Activated T-cell treated with anti-CD3 and anti-CD28 coated beads for 48 hours (primary cell): ENCODE measurements around the gene ZNF488.
"Not testable (repeated sequence)": the region's sequence is repeated elsewhere in the genome, so short reads cannot be mapped to it uniquely, and the experiment has no call there.

Experiments used
- DNase-seq: peaks from one replicate; pipeline ENCODE4 v3.0.0-alpha.2; 2020; ENCODE audit warnings: low read depth

The ZNF488 gene

DNA sequence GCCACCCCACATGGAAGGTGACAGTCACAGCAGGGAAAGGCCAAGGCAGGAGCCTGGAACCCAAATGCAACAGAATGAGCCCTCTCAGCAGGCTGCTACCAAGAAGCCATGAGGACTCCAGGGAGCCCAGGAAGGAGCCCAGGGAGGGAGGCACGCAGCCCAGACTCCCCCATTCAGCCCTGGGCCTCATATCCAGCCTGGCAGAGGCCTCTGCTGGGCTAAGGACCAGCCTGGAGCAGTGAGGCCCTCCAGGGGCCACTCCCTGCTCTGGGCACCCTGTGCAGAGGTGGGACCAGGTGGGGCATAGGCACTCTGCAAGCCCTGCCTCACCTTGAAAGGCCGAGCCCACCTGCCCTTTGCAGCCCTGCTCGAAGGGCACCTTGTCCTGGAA lies 25.8 kb upstream of the ZNF488 start:
- no peak for DNase-seq

- no peak for DNase-seq
Measured at GRCh38 chr10:47409171-47409865, 25.2 kb upstream of the ZNF488 start.

GRCh38 chr10:47408606-47409005 lies 24.5 kb upstream of the ZNF488 start:
- DNase-seq: no peak

- no peak for DNase-seq
Measured at GRCh38 chr10:47406870-47407691, 23.0 kb upstream of the ZNF488 start.

DNA sequence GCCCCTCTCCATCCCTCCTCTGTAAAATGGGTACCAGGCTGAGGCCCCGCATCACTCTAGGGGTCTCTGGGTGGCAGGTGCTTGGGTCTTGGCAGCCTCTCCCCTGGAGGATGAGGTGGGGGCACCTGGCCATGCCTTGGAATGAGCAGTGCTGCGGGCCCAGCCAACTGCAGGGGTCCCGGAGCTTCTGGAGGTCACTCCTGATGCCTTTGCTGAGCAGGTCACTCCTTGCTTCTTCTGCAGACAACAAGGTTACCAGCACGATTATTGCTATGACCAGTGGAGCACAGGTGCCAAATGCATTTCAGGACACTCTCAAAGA lies 22.4 kb upstream of the ZNF488 start:
- DNase-seq: no peak

- no peak for DNase-seq
Measured at GRCh38 chr10:47405857-47406547, 21.9 kb upstream of the ZNF488 start.

DNA sequence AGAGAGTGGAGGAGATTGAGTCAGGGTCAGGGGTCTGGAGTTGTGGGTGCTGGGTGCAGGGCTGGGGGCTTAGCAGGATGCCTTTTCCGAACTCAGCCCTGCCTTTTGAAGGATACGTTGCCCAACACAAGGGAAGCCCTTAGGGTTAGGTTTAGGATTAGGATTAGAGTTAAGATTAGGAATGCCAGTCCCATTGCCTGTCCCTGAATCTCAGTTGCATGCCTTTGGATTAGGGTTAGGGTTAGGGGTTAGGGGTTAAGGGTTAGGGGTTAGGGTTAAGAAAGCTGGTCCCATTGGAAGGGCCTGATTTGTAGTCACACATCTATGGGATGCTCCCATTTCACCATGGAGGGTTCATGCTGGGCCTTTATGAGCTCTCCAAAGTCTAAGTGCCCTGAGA lies 20.8 kb upstream of the ZNF488 start:
- DNase-seq: no peak

- no peak for DNase-seq
Measured at GRCh38 chr10:47404446-47404845, 20.4 kb upstream of the ZNF488 start.

- DNase-seq: no peak
Measured at GRCh38 chr10:47403446-47404318, 19.6 kb upstream of the ZNF488 start.

DNA sequence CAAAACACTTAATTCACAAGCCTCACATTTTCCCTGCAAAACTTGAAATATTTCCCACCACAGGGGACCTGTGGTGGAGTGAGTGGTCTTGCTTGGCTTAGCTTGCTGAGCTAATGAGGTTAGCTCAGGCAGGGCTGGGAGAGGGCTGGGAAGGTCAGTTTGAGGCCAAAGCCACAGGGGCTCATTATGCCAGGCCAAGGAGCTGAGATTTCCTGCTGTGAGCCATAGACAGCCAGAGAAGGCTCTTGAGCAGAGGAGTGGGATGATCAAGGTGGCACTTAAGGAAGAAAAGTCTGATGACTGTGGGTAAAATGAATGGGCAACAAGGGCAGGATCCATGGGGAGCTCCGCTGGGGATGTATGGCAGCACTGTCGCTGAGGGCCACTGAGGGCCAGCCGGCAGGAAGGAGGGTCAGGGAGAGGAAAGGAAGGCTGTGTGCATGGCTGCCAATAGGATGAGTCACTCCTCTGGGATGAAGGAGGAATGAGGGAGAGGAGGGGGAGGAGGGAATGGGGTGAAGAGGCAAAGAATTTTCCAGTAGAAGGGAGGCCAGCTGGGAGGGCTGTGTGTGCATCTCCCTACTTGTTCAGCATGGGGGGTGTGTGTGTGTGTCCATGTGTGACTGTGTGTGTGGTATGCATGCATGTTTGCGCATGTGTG lies 18.7 kb upstream of the ZNF488 start:
- DNase-seq: no peak

DNA sequence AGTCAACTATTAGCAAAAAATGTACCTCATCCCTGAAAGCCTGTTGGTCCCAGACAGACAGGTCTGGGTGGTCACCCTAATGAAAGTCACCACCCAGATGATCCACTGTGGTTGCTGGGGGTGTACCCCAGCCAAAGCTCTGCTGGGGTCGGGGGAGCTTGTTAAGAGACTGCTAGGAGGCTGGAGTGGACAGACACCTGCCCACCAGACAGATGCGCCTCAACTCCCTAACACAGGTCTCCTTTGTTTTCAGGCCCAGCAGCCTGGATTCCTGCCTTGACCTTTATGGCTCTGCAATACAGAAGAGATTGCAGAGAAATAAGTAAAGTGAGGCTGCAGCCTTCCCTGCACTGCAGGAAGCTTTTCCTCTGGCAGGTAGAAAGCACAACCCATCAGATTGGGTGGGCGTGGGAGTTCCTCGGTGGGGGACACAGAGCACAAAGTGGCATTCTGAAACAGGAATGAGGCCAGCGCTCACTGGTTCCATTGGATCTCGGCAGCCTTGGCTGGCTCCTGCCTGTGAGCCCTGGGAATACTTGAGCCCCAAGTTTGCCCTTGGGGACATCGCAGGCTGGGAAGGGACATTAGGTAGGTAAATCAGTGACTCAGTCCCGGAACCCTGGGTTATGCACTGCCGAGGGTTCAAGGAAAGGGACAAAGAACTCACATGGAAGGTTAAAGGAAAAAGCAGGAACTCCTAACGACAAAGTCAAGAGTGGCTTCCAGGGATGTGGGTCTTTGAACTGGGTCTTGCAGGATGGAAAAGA lies 18.0 kb upstream of the ZNF488 start:
- DNase-seq: no peak

DNA sequence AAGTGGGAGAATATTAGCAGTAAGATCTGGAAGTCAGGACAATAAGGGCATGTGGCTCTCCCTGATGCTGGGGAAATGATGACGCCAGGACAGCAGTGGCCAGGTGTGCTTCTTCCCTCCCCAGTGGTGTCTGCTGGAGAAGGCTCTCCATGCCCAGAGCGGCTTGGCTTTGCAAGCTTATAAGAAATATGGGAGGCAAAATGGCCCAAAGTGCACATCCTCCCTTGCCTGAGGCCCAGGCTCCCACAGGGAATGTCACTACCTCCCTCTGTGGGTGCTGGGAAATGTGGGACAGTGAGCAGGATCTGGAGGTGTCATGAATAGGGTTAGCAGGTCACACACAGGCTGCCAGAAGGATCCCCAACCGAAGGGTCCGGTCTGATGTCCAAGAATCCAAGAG lies 17.1 kb upstream of the ZNF488 start:
- DNase-seq: no peak

DNA sequence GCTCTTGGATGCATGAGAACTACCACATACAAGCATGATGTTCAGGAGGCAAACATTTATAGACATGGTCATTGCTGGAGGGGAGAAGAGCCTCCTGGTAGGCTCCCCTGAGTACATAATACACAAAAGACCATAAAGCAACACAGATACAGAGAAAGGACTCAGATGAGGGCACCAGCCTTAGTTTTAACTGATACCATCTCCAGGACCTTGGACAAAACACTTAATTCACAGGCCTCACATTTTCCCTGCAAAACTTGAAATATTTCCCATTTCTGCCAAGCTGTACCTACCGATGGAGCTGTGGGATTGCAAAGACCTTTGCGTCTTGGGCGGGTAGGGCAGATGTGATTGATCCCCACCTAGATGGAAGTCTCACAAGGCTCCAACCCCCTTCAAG lies 16.7 kb upstream of the ZNF488 start:
- DNase-seq: no peak

DNA sequence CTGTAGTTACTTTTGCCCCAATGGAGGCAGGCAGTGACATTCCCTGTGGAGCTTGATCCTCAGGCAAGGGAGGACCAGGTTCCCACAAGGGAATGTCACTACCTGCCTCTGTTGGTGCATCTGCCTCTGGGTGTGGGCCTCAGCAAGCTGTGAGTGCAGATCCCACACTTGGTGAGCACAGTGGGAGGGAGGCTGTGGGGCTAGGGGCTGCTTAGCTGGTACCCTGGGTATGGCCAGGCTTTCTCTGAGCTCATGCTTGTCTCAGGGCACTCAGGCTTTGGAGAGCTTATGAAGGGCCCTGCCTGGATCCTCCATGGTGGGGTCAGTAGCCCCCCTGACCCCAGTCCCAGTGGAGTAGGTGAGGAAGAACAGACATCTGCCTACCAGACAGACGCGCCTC lies 16.2 kb upstream of the ZNF488 start:
- no peak for DNase-seq

DNA sequence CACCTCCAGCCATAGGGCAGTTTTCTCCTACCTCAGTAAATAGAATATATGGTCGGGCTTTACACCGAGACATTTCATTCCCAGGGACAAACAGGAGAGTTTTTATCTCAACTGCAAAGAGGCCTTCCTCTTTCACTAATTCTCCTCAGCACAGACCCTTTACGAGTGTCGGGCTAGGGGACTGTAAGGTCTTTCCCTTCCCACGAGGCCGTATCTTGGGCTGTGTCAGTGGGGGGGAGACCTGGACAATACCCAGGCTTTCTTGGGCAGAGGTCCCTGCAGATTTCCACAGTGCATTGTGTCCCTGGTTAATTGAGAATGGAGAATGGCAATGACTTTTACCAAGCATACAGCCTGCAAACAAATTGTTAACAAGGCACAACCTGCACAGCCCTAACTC lies 13.2 kb upstream of the ZNF488 start:
- DNase-seq: no peak

GRCh38 chr10:47396311-47396717 lies 12.2 kb upstream of the ZNF488 start:
- no peak for DNase-seq

DNA sequence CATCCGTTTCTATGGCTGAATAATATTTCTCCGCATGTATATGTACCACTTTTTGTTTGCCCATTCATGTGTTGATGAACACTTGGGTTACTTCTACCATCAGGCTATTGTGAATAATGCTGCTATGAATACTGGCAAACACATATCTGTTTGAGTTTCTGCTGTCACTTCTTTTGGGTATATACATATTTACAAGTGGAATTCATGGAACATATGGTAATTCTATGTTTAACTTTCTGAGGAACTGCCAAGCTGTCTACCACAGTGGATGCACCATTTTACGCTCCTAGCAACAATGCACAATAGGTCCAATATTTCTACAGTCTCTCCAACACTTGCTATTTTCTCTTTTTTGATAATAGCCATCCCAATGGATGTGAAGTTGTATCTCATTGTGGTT lies 5.5 kb upstream of the ZNF488 start:
- no peak for DNase-seq

DNA sequence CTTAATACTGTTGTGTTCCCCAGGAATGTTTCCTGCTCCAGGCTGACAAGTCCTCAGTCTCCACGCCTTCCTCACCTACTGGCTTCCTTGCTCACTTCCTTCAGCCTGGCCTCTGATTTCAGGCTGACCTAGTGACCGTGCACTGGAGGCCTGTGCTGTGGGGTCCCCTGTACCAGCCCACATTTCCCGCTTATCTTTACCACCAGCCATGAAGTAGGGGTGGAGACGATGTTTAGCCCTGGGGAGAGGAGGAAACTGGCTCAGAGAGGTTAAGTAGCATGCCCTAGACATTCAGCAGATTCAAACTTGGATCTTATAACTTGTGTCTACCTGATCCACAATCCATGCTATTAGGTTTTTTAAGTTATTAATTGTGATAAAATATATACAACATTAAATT lies 4.8 kb upstream of the ZNF488 start:
- DNase-seq: no peak

- DNase-seq: not testable (repeated sequence)
Measured at GRCh38 chr10:47386104-47386503, 2.0 kb upstream of the ZNF488 start.

GRCh38 chr10:47383261-47384147 lies 589 bp downstream of the ZNF488 start:
- DNase-seq: no peak
